Right cardiac atrium (tissue), 5 donors: Measurements from ENCODE around the gene SALL2. TPM values are rescaled to one million over a fixed set of nuclear protein-coding genes. Genes with fewer than 3 reads are reported as not detected.

ENCODE experiments used
- ATAC-seq, 2 donors: fragments of 200-7000 bp; cut with Tn5 transposase; one replicate each; pipeline versions ENCODE4 v1.8.0 to v1.9.1; 2020; ENCODE audit warnings: moderate library complexity in 2 of 2, mild to moderate bottlenecking in 1 of 2
- DNase-seq, 3 donors: peaks; one replicate each; pipeline ENCODE4 v3.0.0-alpha.2; 2020
- H3K27ac ChIP-seq: one replicate; pipeline ENCODE4 v1.5.1; 2013; ENCODE audit warnings: mild to moderate bottlenecking, low read length, control low read depth, moderate library complexity
- H3K27me3 ChIP-seq: one replicate; pipeline ENCODE4 v1.6.1; 2013; ENCODE audit not compliant: control insufficient read depth, insufficient read depth
- H3K4me1 ChIP-seq: one replicate; pipeline ENCODE4 v1.6.1; 2013; ENCODE audit warnings: low read length; ENCODE audit not compliant: control insufficient read depth, insufficient read depth
- H3K4me3 ChIP-seq: one replicate; pipeline ENCODE4 v1.5.1; 2013; ENCODE audit warnings: low read length, control low read depth
- H3K9me3 ChIP-seq: one replicate; pipeline ENCODE4 v1.6.1; 2013; ENCODE audit warnings: low read length; ENCODE audit not compliant: control insufficient read depth
- WGBS: extraction: QIAGEN DNeasy Blood & Tissue Kit; methylation state at CpG from one replicate; pipeline ENCODE4 v1.1.7; 2013; 5-methylcytosine and 5-hydroxymethylcytosine counted together
- intact Hi-C, 4 donors: fragments of 100-400 bp; cut with DNase I; formaldehyde crosslinking; loops; one replicate each; pipeline versions ENCODE4 v1.11.0 to v1.14.0; 2022 to 2023
- polyA plus RNA-seq: library from polyadenylated mRNA; stranded (reverse); fragments of 200-250 nt; gene quantifications from one replicate; pipeline ENCODE4 v1.2.3, GENCODE V29; 2013
- total RNA-seq, 4 donors: library from RNA; stranded (reverse); fragmentation: NEBNext Ultra II Directional; extraction: Animal tissue kit (Norgen Biotek cat#: 25700); gene quantifications; one replicate each; pipeline ENCODE4 v1.2.1, GENCODE V29; 2021
- donor health status: healthy with polysubstance abuse.
- donor health status: DM: no; HTN: yes; CAD: no.
- donor health status: DM: no; HTN: no; CAD: no.
- donor health status: DM: no; HTN: yes; CAD: no; lungs with severe emphysema.
- donor health status: DM: yes; HTN: yes; CAD: no.

The SALL2 gene
- total and polyA plus RNA-seq, 5 donors = 4.0 to 16.1 (median 11.5) TPM

DNA sequence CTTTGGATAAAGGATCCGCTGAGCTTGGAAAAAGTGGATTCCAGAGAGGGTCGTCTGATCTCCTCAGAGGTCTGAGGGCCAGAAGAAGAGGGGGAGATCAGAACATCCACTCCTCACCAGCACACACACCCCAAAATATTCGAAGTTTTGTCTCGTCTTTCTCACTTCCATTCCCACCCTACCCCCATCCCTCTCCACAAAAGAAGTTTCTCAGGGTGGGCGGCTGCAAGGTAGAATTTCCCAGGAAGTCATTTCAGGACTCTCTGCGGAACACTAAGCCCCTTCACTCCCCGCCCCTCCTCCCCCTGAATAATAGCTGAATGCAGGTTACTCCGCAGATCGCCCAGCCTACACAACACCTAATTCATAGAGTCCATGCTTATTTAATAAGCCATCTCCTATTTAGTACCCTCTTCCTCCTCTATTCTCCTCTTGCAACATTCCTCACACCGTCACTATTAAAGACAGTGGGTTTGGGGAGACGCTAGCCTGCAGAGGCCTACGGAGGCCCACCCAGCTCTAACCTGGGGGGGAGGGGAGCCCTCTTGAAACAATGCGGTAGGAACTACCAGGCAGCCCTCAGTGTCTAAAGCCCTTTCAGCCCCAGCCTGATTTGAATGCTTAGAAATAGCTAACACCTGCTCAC, 649 bp upstream of the SALL2 start:
- H3K27ac ChIP-seq = no peak overlapping the region
- peak overlapping the region; percentile 98 for H3K4me3 ChIP-seq
- intact Hi-C loops = no loop called here
- no peak for ATAC-seq
- 13% methylated on average over 13 of the region's 13 CpGs for WGBS
- H3K9me3 ChIP-seq = no peaks in the 10 kb centered on the region
- no peak for DNase-seq
- H3K27me3 ChIP-seq = no peaks in the 10 kb centered on the region
- peaks cover 4% of the 10 kb centered on the region for H3K4me1 ChIP-seq

GRCh38 chr14:21525571-21525961, 580 bp downstream of the SALL2 start:
- no peaks in the 10 kb centered on the region for H3K27me3 ChIP-seq
- intact Hi-C loops = no loop called here
- peak overlapping the region; percentile 98 for H3K4me3 ChIP-seq
- 24% methylated on average over 12 of the region's 12 CpGs for WGBS
- ATAC-seq (peak; percentile 52 to 56), DNase-seq (no peak)
- peaks cover 4% of the 10 kb centered on the region for H3K4me1 ChIP-seq
- peak overlapping the region; percentile 37 for H3K27ac ChIP-seq
- no peaks in the 10 kb centered on the region for H3K9me3 ChIP-seq

DNA sequence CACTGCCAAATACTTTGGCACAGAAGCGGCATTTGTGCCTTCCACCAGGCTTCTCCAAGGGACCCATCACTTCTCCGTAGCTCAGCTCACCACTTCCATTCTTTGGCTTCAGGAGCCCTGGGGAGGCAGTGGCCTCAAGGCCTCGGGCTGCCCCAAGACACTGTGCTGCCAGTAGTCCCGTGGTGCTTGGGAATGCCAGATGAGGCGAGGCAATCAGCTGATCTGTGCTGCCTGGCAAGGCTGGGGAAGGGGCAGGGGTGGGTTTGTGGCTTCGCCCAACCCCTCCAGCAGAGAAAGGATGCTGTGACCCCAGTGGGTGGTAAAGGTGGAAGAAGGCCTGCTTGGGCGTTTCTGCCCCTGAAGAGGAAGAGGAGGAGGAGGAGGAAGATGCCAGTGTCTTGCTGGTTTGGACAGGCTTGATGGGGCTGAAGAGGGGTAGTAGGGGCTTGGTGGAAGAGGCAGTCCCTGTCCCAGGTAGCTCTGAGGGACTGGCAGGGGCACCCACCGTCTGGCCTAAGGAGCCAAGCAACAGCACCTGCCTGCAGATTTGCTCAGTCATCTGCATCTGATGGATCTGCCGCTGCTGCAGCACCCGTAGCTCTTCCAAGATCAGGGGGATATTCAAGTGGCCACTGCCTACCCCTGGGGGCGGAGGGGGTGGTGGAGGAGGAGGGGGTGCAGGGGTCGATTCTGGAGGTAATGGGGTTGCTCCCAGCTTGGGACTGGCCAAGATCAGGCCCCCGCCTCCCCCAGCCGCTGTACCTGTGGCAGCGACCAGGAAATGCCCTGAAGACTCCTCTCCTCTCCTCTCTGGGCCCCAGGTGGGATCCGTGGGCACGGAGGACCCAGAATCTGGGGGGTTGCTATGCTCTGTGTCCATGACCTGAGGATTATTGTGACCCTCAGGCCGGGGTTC, 1.3 kb downstream of the SALL2 start:
- no peak for ATAC-seq
- H3K27ac ChIP-seq = no peak overlapping the region
- intact Hi-C loops = no loop called here
- WGBS = 87% methylated on average over 18 of the region's 18 CpGs
- H3K9me3 ChIP-seq = no peaks in the 10 kb centered on the region
- no peaks in the 10 kb centered on the region for H3K27me3 ChIP-seq
- no peak for DNase-seq
- H3K4me1 ChIP-seq = peaks cover 4% of the 10 kb centered on the region
- H3K4me3 ChIP-seq = peak overlapping the region; percentile 98

GRCh38 chr14:21523203-21523602, 2.9 kb downstream of the SALL2 start:
- WGBS = 78% methylated on average over 7 of the region's 7 CpGs
- DNase-seq = no peak

DNA sequence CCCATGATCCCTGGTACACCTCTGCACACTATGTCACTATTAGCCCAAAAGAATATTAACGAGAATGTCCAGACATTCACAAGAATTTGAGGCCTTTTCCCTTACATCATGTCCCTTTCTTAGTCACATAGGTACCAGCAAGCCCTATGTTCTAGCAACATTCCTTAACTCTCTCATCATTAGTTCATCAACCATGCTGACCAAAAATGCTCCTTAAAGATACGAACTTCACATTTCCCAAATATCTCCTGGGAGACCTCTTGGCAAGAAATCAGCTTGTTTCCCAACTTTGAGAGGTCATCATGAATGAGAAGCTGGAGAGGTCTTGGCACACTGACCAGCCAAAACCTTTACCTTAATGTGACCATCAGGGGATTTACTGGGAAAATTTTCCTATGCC, 4.6 kb downstream of the SALL2 start:
- WGBS = 74% methylated on average over 2 of the region's 2 CpGs
- no peak overlapping the region for H3K27ac ChIP-seq

More at GRCh38 chr14:21523203-21523602, 2.9 kb downstream of the SALL2 start:
- H3K27me3 ChIP-seq = no peaks in the 10 kb centered on the region
- intact Hi-C loops = no loop called here
- ATAC-seq = no peak
- no peak overlapping the region for H3K27ac ChIP-seq
- H3K4me3 ChIP-seq = no peak overlapping the region
- H3K9me3 ChIP-seq = no peaks in the 10 kb centered on the region
- peaks cover 4% of the 10 kb centered on the region for H3K4me1 ChIP-seq

GRCh38 chr14:21520767-21521166, 5.4 kb downstream of the SALL2 start:
- intact Hi-C loops = no loop called here
- H3K27me3 ChIP-seq = no peaks in the 10 kb centered on the region
- WGBS = 80% methylated on average over 1 of the region's 1 CpG

More for the DNA sequence above, 4.6 kb downstream of the SALL2 start:
- Histone ChIP-seq H3K4me3 (no peak overlapping the region), H3K9me3 (no peaks in the 10 kb centered on the region), H3K27me3 (no peaks in the 10 kb centered on the region), H3K4me1 (peaks cover 4% of the 10 kb centered on the region)
- intact Hi-C loops = no loop called here
- DNase-seq (no peak), ATAC-seq (no peak)

DNA sequence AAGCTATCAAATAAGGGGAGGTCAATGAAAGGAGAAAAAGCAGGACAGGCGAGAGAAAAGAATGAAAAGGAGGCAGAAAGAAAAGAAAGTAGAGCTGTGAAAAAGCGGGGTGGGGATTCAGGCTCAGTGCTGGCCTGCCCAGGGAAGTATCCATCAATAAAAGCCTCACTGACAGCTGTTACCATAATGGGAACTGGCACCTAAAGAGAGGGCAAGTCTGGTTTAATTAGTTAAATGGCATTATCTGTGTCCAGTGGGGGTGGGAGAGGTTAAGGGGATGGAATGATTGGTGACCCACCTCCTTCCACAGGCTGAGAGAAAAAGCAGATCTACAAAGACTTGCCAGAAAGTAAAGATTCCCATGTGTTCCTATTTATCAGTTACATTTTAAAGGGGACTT, 7.4 kb downstream of the SALL2 start:
- 78% methylated on average over 2 of the region's 2 CpGs for WGBS
- H3K27me3 ChIP-seq = no peaks in the 10 kb centered on the region
- no peaks in the 10 kb centered on the region for H3K4me1 ChIP-seq
- intact Hi-C loops = no loop called here
- ATAC-seq = no peak
- no peak overlapping the region for H3K27ac ChIP-seq
- DNase-seq = no peak
- no peak overlapping the region for H3K4me3 ChIP-seq
- H3K9me3 ChIP-seq = no peaks in the 10 kb centered on the region

More at GRCh38 chr14:21520767-21521166, 5.4 kb downstream of the SALL2 start:
- H3K4me3 ChIP-seq = no peak overlapping the region
- DNase-seq (no peak), ATAC-seq (no peak)
- H3K4me1 ChIP-seq = peaks cover 4% of the 10 kb centered on the region
- no peak overlapping the region for H3K27ac ChIP-seq
- H3K9me3 ChIP-seq = no peaks in the 10 kb centered on the region

DNA sequence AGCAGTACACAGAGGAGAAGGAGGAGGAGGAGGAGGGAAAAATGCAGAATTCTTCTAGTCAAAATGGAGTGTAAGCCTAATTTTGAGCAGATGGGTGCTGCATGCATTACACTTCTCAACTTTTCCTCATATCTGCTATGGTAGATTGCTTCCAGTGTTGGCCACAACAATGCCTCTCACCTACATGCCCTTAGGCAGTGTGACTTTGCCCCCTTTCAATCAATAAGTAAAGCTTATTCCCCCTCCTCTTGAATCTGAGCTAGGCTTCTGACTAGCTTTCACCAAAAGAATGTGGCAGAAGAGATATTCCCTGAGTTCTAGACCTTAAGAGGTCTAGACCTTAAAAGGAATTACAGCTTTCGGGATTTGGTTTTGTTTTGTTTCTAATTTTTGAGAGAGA, 11.8 kb downstream of the SALL2 start:
- intact Hi-C loops = no loop called here
- ATAC-seq = no peak

DNA sequence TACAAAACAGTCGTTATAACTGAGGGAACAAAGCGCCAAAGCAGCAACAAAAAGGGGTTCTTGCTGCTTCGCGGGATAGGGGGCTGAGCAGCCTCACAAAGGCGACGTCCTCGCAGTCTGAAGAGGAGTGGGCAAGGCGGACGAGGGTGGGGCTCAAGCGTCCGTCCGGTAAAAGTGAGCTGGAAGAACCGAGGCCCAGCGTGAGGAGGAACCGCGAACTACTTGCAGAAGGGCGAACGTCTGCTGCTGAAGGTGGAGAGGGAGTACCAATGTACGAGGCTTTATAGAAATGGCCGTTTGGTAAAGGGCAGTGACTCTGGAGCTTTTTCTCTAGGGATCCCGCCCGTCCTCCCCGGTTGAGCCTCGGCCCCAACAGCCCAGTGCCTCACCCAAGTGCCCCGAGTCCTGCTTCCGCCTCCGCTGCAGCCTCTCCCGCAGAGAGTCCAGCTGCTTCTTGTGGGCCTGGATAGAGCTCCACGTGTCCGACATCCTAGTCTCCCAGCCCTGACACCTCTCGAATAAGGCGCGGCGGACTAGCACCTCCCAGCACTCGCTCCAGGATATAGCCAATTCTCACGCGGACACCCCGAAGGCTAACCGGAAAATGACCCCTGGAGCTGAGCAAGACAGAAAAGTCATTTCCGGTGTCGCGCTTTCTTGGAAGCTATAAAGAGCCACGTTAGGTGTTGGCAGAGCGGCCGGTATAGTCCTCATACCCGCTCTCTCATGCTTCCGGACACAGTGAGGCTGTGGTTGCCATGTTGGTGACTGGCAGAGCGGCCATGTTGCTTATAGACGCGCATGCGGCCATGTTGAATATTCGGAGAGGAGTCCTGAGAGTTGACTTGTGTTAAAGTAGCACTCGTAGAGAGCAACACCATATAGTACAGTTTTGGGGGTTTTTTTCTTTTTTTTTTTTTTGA, 15.2 kb downstream of the SALL2 start, which contains the start of gene METTL3:
TSS of gene METTL3 (minus strand) at position 606 of the 923 bp plus-strand sequence. CDS start at position 489, 117 bp downstream.
- DNase-seq (peak; percentile 98 to 99 (median 98)), ATAC-seq (peak; percentile 99 to 100)
- no peaks in the 10 kb centered on the region for H3K9me3 ChIP-seq
- intact Hi-C loops = no loop called here
- WGBS = under 1% methylated on average over 53 of the region's 53 CpGs
- H3K27ac ChIP-seq = peak within 1 kb of the TSS; percentile 56
- peak within 1 kb of the TSS; percentile 66 for H3K4me3 ChIP-seq
- no peaks in the 10 kb centered on the region for H3K27me3 ChIP-seq
- H3K4me1 ChIP-seq = no peaks in the 10 kb centered on the region

More for the DNA sequence above, 11.8 kb downstream of the SALL2 start:
- Histone ChIP-seq H3K9me3 (no peaks in the 10 kb centered on the region), H3K27ac (no peak overlapping the region), H3K27me3 (no peaks in the 10 kb centered on the region), H3K4me3 (no peak overlapping the region), H3K4me1 (no peaks in the 10 kb centered on the region)
- DNase-seq = no peak
- WGBS = 93% methylated on average over 1 of the region's 1 CpG

DNA sequence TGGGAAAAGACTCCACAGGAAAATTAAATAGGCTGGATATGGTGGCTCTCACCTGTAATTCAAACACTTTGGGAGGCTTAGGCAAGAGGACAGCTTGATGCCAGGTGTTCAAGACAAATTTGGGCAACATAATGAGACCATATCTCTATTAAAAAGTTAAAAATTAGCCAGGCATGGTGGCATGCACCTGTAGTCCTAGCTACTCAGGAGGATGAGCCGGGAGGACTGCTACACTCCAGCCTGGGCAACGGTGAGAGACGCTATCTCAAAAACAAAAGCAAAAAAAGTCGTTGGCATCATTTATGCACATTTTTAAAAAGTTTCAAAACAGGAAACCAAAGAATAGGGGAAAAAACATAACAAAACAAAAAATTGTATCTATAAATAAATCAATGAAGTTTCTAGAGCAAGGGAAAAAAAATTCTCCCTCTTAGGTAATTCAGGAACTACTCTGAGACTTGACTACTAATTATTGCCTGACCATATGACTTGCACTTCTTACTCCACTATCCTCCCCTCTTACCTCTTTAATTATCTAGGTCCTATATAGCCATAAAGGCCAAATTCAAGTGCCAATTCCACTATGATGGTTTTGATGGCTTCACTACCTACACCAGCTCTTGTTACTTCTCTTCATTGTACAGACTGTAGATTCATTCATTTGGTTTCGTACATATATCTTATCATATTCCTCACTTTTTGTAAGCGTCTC, 16.6 kb downstream of the SALL2 start:
- Histone ChIP-seq H3K9me3 (no peaks in the 10 kb centered on the region), H3K4me3 (peak overlapping the region; percentile 66), H3K27ac (no peak overlapping the region), H3K27me3 (no peaks in the 10 kb centered on the region), H3K4me1 (no peaks in the 10 kb centered on the region)
- intact Hi-C loops = loop anchor here in 1 of 4 donors (10.0 kb wide), 1 partner anchor 45 kb away; no protein-coding TSS in a partner anchor
- WGBS = 78% methylated on average over 6 of the region's 6 CpGs
- no peak for ATAC-seq
- DNase-seq = no peak
